Cerebellar nuclear complex (tissue), 1 donor: ENCODE results near the gene CLSTN3.

Source experiments
- DNase-seq, 2 experiments: peaks; one replicate each; lab custom pipeline; 2025; lab: John Stamatoyannopoulos, UW

CLSTN3 gene

GRCh38 chr12:7188562-7189397, 58.6 kb downstream of the CLSTN3 start:
- DNase-seq: peak; percentile 44 to 51

DNA sequence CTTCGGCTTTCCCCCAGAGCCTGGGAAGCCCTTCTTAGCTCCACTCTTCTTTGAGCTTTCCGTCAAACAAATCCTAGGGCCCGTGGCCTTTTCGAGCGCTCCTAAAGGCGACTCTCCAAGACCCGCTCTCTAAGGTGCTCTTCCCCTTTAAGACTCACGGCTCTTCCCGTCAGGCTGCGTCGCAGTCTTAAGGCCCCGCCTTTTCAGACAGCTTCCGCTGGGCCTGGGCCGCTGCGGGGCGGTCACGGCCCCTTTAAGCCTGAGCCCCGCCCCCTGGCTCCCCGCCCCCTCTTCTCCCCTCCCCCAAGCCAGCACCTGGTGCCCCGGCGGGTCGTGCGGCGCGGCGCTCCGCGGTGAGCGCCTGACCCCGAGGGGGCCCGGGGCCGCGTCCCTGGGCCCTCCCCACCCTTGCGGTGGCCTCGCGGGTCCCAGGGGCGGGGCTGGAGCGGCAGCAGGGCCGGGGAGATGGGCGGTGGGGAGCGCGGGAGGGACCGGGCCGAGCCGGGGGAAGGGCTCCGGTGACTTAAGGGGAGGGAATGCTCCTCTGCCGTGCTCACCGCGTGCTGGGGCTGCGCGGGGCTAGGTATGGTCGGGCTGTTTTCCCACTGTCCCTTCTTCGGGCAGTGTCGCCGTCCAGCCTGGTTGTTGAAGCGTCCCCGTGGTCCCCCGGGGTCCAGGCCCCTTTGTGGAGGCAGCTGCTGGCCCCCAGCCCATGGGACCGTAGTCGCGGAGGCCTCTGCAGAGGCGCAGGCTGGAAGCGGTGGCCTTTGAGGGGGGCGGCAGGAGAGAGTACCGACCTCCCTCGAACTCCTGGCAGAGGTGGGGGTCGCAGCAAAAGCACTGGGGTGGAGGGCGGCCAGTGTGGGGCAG, 59.5 kb downstream of the CLSTN3 start, which contains the start of gene PEX5:
Gene PEX5 (plus strand): TSS at position 289 of the 870 bp plus-strand sequence. CDS start 692 bp downstream, outside the sequence.
- peak; percentile 50 to 66 for DNase-seq

DNA sequence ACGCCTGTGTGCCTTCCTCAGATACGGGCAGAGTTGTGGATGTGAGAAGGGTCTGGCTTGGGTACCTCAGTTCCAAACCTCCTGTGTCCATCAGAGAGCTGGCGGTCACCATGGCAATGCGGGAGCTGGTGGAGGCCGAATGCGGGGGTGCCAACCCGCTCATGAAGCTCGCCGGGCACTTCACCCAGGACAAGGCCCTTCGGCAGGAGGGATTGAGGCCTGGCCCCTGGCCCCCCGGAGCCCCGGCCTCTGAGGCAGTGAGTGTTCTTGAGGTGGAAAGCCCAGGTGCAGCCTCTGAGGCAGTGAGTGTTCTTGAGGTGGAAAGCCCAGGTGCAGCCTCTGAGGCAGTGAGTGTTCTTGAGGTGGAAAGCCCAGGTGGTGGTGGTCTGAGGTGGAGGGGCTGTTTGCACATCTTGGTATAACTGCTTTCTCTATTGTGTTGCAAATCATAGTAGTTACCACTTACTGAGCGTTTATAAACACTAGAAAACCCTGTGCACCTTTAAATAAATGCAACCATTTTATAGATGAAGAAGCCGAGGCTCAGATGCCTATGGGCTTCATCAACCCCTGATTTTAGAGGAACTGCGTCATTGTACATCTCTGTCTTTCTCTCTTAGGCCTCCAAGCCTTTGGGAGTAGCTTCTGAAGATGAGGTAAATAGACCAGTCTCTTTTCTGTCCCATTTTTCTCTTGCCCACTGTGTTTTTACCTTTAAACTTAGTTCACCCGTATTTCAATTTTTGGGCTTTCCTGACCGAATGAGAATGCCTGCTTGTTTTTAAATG, 60.3 kb downstream of the CLSTN3 start:
- DNase-seq: no peak

- no peak for DNase-seq
Measured at GRCh38 chr12:7193674-7194073, 63.5 kb downstream of the CLSTN3 start.

GRCh38 chr12:7197841-7198240, 67.7 kb downstream of the CLSTN3 start:
- DNase-seq: no peak

GRCh38 chr12:7203109-7203508, 72.9 kb downstream of the CLSTN3 start:
- no peak for DNase-seq

GRCh38 chr12:7205091-7205490, 74.9 kb downstream of the CLSTN3 start:
- no peak for DNase-seq

DNA sequence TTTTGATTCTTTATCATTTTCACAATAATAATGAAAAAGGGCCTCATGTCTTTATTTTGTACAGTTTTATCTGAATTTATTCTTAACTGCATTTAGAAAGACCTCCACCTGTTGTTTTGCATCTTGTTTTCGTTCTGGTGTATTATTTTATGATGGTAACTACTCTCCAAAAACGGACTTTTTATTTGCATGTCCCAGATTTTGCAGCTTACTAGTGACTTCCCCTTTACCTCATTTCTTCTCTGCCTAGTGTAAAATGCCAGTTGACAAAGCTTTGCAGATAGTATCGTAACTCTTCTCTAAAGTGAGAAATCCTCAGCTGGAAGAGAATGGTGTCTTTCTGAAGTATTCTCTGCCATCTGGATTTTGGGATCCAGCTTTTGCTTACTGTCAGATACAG, 76.5 kb downstream of the CLSTN3 start:
- DNase-seq: no peak

DNA sequence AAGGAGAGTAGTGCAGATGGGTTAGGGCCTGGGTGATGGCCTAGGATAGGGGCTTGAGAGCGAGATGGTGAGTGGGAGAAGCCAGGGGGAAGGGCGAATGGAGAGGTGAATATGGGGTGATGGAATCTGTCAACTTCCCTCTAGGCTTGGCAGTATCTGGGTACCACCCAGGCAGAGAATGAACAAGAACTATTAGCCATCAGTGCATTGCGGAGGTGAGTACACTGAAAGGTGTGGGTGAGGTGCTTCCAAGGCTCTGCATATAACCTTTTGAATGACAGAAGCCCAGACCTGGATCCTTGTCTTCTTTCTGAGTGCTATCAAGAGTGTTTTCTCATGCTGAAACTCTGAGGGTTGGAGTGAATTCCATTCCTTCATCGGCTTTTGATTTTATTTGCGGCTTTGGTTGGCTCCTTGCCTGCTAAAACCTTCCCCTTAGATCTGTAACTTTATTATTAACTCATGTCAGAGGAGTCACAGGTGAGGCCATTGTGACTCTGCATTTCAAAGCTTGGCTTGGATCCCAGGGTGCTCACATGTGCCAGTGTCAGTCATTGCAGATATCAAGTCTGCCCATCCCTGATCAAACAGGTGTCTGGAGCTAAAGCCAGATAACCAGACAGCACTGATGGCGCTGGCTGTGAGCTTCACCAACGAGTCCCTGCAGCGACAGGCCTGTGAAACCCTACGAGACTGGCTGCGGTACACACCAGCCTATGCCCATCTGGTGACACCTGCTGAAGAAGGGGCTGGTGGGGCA, 77.9 kb downstream of the CLSTN3 start:
- DNase-seq: no peak
